ENCODE measurements around the gene PROX2.

The PROX2 gene

GRCh38 chr14:74913393-74913910, 37.5 kb upstream of the PROX2 start:
- no peaks in the 10 kb centered on the region for H3K27me3 Mint-ChIP-seq
- DNase-seq = no peak
- H3K9me3 Mint-ChIP-seq = no peaks in the 10 kb centered on the region
- peaks cover 7% of the 10 kb centered on the region for H3K36me3 Mint-ChIP-seq (ENCODE audit: low read depth)
- H3K27ac Mint-ChIP-seq = no peak overlapping the region
- no peak overlapping the region for H3K4me3 Mint-ChIP-seq
- no peaks in the 10 kb centered on the region for H3K4me1 Mint-ChIP-seq (ENCODE audit: low read depth)

DNA sequence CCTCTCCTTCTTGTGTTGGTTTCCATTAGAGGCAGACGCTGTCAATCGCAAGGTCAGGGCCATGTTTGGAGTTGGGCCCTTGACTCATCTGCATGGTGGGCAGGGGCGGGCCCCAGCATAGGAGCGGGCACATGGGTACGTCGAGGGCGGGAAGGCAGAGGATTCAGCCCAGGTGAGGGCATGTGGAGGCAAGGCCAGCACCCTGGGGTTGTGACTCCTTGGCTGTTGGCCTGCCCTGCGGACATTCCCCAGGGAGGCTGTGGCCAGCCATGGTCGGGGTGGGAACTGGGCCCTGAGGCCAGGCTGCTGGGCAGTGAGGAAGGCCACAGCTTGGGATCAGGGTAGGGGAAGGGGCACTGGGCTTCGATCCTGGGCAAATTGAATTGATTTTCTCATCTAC, 36.9 kb upstream of the PROX2 start:
- no peaks in the 10 kb centered on the region for H3K27me3 Mint-ChIP-seq
- H3K27ac Mint-ChIP-seq = no peak overlapping the region
- no peaks in the 10 kb centered on the region for H3K9me3 Mint-ChIP-seq
- no peak for DNase-seq
- no peaks in the 10 kb centered on the region for H3K4me1 Mint-ChIP-seq (ENCODE audit: low read depth)
- H3K36me3 Mint-ChIP-seq (ENCODE audit: low read depth) = peaks cover 7% of the 10 kb centered on the region
- no peak overlapping the region for H3K4me3 Mint-ChIP-seq

GRCh38 chr14:74912111-74912510, 36.2 kb upstream of the PROX2 start:
- Mint-ChIP-seq H3K4me1 (ENCODE audit: low read depth) (peaks cover 1% of the 10 kb centered on the region), H3K27ac (no peak overlapping the region), H3K36me3 (ENCODE audit: low read depth) (peaks cover 10% of the 10 kb centered on the region), H3K9me3 (no peaks in the 10 kb centered on the region), H3K27me3 (no peaks in the 10 kb centered on the region), H3K4me3 (no peak overlapping the region)
- DNase-seq = no peak

DNA sequence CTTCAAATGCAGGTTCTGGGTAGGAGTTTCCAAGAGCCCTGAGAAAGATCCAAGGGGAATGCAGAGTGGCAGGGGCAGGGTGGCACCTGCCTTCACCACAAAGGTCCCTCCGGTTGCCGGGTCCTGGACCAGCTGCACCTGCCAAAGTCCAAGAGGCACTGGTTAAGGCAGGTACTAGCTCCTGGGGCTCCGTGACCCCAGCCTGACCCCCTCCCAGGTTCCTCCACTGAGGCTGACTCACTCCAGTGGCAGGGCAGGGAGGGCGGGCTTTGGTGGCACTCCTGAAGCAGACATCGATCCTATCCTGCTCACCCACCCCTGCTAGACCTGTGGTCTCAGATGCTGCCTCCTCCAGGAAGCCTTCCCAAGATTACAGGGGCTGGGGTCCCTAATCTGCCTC, 35.8 kb upstream of the PROX2 start:
- Mint-ChIP-seq H3K36me3 (ENCODE audit: low read depth) (peaks cover 14% of the 10 kb centered on the region), H3K27me3 (no peaks in the 10 kb centered on the region), H3K27ac (peak overlapping the region; percentile 47), H3K4me1 (ENCODE audit: low read depth) (peaks cover 1% of the 10 kb centered on the region), H3K9me3 (no peaks in the 10 kb centered on the region), H3K4me3 (no peak overlapping the region)
- no peak for DNase-seq

DNA sequence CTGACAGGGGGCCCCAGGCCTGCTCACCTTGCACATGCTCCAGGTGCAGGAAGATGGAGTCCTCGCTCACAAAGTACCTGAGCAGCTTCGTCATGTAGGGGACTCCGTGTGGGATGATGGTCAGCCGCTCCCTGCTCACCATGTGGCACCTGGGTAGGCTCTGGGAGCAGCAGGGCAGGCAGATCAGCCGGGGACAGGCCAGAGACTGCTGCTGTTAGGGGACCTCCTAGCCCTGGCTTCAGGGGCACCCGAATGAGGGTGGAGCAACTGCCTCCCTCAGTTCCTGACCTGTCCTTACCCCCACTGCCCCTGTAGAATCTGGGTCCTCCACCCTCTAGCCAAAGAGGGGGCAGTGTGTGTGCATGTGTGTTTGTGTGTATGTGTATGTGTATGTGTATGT, 35.3 kb upstream of the PROX2 start:
- no peak overlapping the region for H3K4me3 Mint-ChIP-seq
- DNase-seq = no peak
- H3K36me3 Mint-ChIP-seq (ENCODE audit: low read depth) = peaks cover 16% of the 10 kb centered on the region
- H3K27ac Mint-ChIP-seq = peak overlapping the region; percentile 47
- no peaks in the 10 kb centered on the region for H3K27me3 Mint-ChIP-seq
- H3K4me1 Mint-ChIP-seq (ENCODE audit: low read depth) = peaks cover 1% of the 10 kb centered on the region
- no peaks in the 10 kb centered on the region for H3K9me3 Mint-ChIP-seq

- peaks cover 5% of the 10 kb centered on the region for H3K4me1 Mint-ChIP-seq (ENCODE audit: low read depth)
- H3K4me3 Mint-ChIP-seq = no peak overlapping the region
- no peak overlapping the region for H3K27ac Mint-ChIP-seq
- H3K27me3 Mint-ChIP-seq = no peaks in the 10 kb centered on the region
- no peaks in the 10 kb centered on the region for H3K9me3 Mint-ChIP-seq
- H3K36me3 Mint-ChIP-seq (ENCODE audit: low read depth) = peaks cover 18% of the 10 kb centered on the region
- no peak for DNase-seq
Measured at GRCh38 chr14:74910556-74910955, 34.6 kb upstream of the PROX2 start.

DNA sequence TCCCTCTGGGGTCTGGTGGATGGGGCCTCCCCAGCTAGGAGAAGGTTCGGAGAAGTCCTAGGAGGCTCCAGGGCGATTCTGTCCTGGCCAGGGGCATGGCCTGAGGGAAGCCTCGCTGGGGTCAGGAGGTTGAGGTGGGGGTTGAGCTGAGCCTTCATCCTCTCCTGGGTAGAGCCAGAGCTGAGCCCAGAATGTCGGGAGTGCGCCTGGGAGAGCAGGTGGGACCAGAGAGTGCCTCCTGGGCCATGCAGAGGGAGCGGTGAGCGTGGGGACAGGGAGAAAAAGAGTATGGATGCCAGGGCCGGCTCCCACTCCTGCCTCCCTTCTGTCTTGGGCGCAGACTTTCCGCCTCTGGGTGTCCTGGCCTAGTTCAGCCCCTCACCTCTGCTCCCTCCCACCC, 34.0 kb upstream of the PROX2 start:
- no peak for DNase-seq
- Mint-ChIP-seq H3K27ac (peak overlapping the region; percentile 47), H3K27me3 (no peaks in the 10 kb centered on the region)

DNA sequence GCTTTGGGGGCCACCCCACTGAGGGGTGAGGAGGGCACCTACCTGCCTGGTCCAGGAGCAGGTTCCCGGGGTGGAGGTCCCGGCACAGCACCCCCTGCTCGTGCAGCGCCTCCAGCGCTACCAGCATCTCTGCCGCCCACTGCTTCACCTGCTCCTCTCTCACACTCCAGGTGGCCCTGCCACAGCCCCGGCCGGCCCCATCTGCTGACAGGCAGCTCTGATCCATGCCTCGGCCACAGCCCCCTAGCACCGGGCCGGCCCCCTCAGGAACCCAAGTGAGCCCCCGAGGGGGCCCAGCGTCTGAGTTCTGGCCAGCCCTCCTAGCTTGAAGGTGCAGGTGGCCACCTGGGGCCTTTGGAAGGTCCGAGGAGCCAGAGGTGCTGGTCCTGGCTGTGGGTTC, 33.6 kb upstream of the PROX2 start:
- DNase-seq = no peak
- H3K36me3 Mint-ChIP-seq (ENCODE audit: low read depth) = peaks cover 29% of the 10 kb centered on the region
- H3K27ac Mint-ChIP-seq = peak overlapping the region; percentile 47
- peaks cover 8% of the 10 kb centered on the region for H3K4me1 Mint-ChIP-seq (ENCODE audit: low read depth)
- no peaks in the 10 kb centered on the region for H3K27me3 Mint-ChIP-seq
- no peaks in the 10 kb centered on the region for H3K9me3 Mint-ChIP-seq
- no peak overlapping the region for H3K4me3 Mint-ChIP-seq

More for the DNA sequence above, 34.0 kb upstream of the PROX2 start:
- Mint-ChIP-seq H3K4me3 (no peak overlapping the region), H3K4me1 (ENCODE audit: low read depth) (peaks cover 8% of the 10 kb centered on the region), H3K9me3 (no peaks in the 10 kb centered on the region), H3K36me3 (ENCODE audit: low read depth) (peaks cover 24% of the 10 kb centered on the region)

DNA sequence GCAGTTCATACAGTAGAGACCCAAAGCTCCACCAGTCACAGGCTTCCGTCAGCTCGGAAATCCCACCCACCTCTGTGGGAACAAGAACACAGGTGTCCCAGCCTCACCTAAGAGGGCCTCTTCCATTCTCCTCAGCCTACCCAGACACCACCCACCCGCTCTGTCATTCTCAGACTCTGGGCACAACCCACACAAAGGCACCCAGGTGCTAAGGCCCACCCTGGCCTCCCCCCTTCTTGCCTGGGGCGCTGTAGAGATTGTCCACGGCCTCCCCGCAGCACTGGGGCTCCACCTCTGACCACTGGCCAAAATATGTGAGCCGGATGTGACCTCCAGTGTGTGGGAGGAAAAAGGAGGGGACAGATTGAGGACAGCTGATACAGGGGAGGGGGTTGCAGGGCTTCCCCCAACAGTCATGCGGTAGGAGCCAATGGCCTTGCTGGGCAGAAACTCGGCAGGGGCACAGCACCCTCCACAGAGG, 33.0 kb upstream of the PROX2 start:
- H3K27me3 Mint-ChIP-seq = no peaks in the 10 kb centered on the region
- DNase-seq = no peak
- H3K9me3 Mint-ChIP-seq = no peaks in the 10 kb centered on the region
- H3K4me1 Mint-ChIP-seq (ENCODE audit: low read depth) = peaks cover 8% of the 10 kb centered on the region
- H3K4me3 Mint-ChIP-seq = no peak overlapping the region
- H3K36me3 Mint-ChIP-seq (ENCODE audit: low read depth) = peaks cover 35% of the 10 kb centered on the region
- H3K27ac Mint-ChIP-seq = no peak overlapping the region

DNA sequence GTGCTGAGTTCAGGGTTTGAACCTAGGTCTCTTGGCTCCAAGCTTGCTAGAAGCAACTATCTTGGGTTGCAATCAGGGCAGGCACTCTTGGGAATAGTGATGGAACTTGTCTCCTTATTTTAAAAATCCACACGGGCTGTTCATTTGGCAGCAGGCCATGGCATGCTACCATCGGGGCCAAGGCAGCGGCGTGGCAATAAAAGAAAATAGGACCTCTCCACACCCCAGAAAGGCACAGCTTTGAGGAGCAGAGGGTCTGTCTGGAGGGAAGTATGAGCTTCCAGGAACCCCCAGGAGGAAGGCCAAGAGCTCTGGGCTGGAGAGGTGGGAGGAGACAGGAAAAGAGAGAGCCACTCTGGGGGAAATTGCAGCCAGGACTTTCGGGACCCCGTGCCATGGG, 31.8 kb upstream of the PROX2 start:
- Mint-ChIP-seq H3K4me1 (ENCODE audit: low read depth) (peaks cover 8% of the 10 kb centered on the region), H3K27me3 (no peaks in the 10 kb centered on the region), H3K36me3 (ENCODE audit: low read depth) (peaks cover 45% of the 10 kb centered on the region), H3K9me3 (no peaks in the 10 kb centered on the region), H3K27ac (peak overlapping the region; percentile 22), H3K4me3 (no peak overlapping the region)
- no peak for DNase-seq

DNA sequence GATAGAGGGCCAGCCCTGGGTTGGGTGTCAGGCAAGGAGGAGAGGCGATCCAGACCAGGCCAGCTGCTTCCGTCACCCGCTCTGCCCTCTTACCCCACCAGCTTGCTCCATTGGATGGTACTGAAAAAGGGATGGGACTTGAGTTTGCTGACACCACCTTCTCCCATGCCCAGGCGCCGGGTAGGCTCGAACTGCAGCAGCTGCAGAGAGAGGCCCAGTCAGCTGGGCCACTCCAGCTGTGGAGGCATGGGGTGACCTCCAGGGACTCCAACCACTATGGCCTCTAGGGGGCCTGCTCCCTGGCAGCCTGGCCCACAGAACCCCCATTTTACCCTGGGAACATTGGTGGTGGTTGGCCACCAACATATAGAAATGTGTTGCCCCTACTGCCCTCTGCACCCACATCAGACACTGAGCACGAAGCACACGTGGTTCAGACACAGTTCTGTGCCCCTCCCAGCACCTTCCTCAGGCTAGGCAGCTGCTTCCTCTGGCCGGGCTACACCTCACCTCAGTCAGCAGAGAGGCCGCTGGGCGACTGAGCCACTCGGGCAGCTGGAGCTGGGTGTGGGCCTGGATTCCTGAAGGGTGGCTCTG, 31.1 kb upstream of the PROX2 start:
- Mint-ChIP-seq H3K27me3 (no peaks in the 10 kb centered on the region), H3K27ac (peak overlapping the region; percentile 8), H3K36me3 (ENCODE audit: low read depth) (peaks cover 52% of the 10 kb centered on the region), H3K9me3 (no peaks in the 10 kb centered on the region), H3K4me3 (no peak overlapping the region), H3K4me1 (ENCODE audit: low read depth) (peaks cover 8% of the 10 kb centered on the region)
- DNase-seq = no peak

DNA sequence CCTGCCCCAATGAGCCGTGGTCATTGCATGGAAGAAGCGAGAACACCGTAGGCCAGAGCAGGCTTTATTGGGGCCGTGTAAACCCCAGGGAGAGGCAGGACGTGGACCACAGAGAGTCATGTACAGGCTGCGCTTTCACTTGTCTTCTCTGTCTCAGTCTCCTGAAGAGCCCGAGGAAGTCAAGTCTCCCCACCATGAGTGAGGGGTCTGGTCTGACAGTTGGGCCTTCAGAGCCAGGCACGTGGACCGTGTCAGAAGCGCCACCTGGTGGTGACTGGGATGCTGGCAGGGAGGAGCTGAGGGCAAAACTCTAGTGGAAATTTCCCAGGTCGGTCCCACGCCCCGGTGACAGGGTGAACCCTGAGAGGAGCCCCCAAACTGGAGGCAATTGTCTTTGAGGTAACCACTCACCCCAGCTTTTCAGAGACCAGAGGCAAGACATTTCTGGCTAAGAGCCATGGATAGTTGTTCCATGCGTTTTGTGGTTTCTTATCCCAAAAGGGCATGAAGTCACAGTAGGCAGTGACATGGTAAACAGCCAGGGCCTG, 29.7 kb upstream of the PROX2 start:
- peak overlapping the region; percentile 59 for H3K27ac Mint-ChIP-seq
- no peaks in the 10 kb centered on the region for H3K27me3 Mint-ChIP-seq
- H3K4me1 Mint-ChIP-seq (ENCODE audit: low read depth) = peaks cover 8% of the 10 kb centered on the region
- H3K4me3 Mint-ChIP-seq = no peak overlapping the region
- peaks cover 66% of the 10 kb centered on the region for H3K36me3 Mint-ChIP-seq (ENCODE audit: low read depth)
- peak; percentile 87 for DNase-seq
- no peaks in the 10 kb centered on the region for H3K9me3 Mint-ChIP-seq

DNA sequence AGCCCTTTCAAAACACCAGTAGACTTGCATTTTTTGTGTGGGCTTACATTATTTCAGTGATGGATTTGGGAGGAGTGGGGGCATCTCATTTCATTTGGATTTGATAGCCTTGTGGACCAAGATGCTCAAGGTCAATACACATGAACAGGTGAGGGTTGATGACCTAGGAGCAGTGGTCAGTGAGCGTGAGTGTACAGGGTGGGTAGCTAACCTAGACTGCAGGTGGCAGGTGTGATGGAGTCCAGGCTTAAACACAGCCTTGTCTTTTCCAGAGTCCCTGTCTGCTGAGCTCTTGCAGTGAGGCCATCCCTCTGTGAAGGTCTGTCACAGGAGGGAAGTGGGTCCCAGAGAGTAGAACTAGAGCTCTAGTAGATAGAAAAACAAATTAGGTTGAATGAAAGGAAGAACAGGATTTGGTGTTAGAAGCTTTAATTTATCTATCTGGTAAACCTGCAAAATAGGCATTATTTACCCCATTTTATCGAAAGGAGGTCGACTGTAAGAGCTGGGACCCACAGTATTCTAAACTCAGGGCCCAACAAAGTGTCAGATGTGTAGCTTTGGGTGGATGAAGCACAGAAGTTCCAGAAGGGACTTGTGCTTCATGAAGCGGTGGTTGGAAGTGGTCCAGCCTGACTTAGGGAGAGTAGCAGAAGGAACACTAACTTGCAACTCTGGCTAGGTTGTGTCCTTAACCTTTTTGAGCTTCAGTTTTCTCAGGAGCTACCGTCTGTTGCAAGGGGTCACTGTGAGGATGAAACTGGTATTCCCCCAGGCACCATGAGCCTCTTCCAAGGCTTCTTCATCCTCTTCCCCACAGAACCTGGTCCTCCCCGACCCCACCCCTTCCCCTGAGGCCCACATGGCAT, 28.9 kb upstream of the PROX2 start:
- Mint-ChIP-seq H3K4me3 (no peak overlapping the region), H3K27me3 (no peaks in the 10 kb centered on the region), H3K9me3 (no peaks in the 10 kb centered on the region), H3K27ac (peak overlapping the region; percentile 59), H3K4me1 (ENCODE audit: low read depth) (peaks cover 8% of the 10 kb centered on the region), H3K36me3 (ENCODE audit: low read depth) (peaks cover 74% of the 10 kb centered on the region)
- no peak for DNase-seq

DNA sequence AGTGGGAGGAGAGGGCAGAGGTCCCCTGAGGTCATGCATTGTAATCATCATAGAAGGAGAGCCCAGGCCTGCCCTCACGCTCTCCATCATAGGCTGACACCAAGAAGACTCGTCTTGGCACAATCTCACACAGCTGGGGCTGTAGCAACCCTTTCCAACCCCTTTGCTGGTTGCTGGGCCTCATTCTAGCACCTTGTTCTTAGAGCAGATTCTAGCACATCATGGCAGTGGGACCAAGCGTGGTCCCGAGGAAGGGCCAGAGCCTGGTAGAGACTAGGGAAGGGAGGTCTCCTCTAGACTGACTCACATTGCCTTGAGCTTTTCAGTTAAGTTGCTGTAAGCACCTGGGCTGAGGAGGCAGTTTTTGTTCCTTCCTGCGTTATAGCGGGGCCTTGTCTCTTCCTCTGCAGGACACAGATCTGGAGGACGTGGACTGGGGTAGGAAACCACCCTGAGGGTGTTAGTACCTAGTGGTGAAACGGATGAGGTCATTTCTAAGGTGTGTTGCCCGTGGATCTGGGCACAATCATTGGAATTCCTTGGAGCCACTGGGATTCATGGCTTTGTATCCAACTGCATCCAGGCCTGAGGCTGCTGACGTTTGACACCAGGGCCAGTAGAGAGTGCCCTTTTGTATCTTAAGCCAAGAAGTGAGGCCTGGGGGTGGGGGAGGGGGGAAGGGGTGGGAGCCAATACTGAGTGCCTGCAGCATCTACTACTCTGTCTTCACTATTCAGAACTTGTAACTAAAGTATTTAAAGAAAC, 27.2 kb upstream of the PROX2 start:
- peaks cover 89% of the 10 kb centered on the region for H3K36me3 Mint-ChIP-seq (ENCODE audit: low read depth)
- H3K4me1 Mint-ChIP-seq (ENCODE audit: low read depth) = peaks cover 8% of the 10 kb centered on the region
- H3K9me3 Mint-ChIP-seq = no peaks in the 10 kb centered on the region
- DNase-seq = no peak
- H3K4me3 Mint-ChIP-seq = no peak overlapping the region
- peak overlapping the region; percentile 30 for H3K27ac Mint-ChIP-seq
- no peaks in the 10 kb centered on the region for H3K27me3 Mint-ChIP-seq

Measured in activated T-cell treated with anti-CD3 and anti-CD28 coated beads, Interleukin-2, amount 50 U/mL, for 24 hours (primary cell).